K562 (cell line): ENCODE measurements around the gene DAPK1.

ENCODE experiments used
- EGR1 ChIP-seq: fragments of 450-650 bp; conservative IDR thresholded peaks from 2 replicates; pipeline ENCODE4 v1.6.1; 2017; ENCODE audit warnings: mild to moderate bottlenecking
- HCFC1 ChIP-seq: IDR thresholded peaks from 2 replicates; pipeline ENCODE4 v1.6.1; 2012; ENCODE audit warnings: low read depth, low read length, improper control_type of control experiment
- JUNB ChIP-seq: fragments of 450-650 bp; formaldehyde crosslinking; conservative IDR thresholded peaks from 2 replicates; pipeline ENCODE4 v1.4.0; 2020; ENCODE audit warnings: mild to moderate bottlenecking
- PHF20 ChIP-seq: fragments of 450-650 bp; IDR thresholded peaks from 2 replicates; pipeline ENCODE4 v1.6.1; 2018; ENCODE audit not compliant: partially characterized antibody
- ZNF140 ChIP-seq: fragments of 250-450 bp; sonication (Bioruptor Pico); IDR thresholded peaks from 2 replicates; pipeline ENCODE4 v1.8.0; 2021; ENCODE audit warnings: moderate library complexity, mild to moderate bottlenecking, inconsistent platforms
- ZNF174 ChIP-seq: fragments of 250-450 bp; sonication (Bioruptor Pico); IDR thresholded peaks from 2 replicates; pipeline ENCODE4 v1.4.0; 2020; ENCODE audit warnings: mild to moderate bottlenecking
- TF ChIP-seq, protein P1 (sequence below): sonication (generic); formaldehyde crosslinking; IDR thresholded peaks from 2 replicates; pipeline ENCODE4 v1.8.0; 2023; ENCODE audit warnings: mild to moderate bottlenecking, missing genetic modification reagents
- TF ChIP-seq, protein P2 (sequence below), 3 experiments: IDR thresholded peaks in 2 of 3; conservative IDR thresholded peaks in 1 of 3; 2 replicates each; pipeline ENCODE4 v1.5.1; 2011 to 2012; ENCODE audit warnings: low read length in 3 of 3, mild to moderate bottlenecking in 3 of 3, control low read depth in 2 of 3, improper control_type of control experiment in 1 of 3, inconsistent platforms in 1 of 3, low read depth in 1 of 3, mixed read lengths in 1 of 3, moderate library complexity in 1 of 3; ENCODE audit not compliant: insufficient read depth in 2 of 3

DNA sequence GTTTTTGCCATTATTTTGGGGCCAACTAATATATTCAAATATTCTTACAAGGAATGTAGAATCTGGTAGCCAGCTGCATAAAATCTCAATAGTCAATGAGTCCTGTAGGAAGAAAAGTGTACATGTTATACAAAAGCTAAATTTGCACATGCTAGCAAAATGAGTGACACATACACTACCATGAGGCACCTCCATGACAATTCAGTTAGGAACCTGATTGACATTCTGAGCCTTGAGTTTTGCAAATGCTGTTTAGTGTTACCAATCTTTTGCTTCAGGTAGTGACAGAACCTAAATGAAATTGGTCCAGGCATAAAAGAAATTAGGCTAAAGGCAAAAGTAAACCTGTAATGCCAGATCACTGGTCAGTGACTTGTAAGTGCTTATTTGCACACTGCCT is 6.8 kb upstream of the DAPK1 start:
- no peak for TF ChIP-seq ZNF140 (CRISPR knock-in tag)
- TF ChIP-seq, protein P1, sequence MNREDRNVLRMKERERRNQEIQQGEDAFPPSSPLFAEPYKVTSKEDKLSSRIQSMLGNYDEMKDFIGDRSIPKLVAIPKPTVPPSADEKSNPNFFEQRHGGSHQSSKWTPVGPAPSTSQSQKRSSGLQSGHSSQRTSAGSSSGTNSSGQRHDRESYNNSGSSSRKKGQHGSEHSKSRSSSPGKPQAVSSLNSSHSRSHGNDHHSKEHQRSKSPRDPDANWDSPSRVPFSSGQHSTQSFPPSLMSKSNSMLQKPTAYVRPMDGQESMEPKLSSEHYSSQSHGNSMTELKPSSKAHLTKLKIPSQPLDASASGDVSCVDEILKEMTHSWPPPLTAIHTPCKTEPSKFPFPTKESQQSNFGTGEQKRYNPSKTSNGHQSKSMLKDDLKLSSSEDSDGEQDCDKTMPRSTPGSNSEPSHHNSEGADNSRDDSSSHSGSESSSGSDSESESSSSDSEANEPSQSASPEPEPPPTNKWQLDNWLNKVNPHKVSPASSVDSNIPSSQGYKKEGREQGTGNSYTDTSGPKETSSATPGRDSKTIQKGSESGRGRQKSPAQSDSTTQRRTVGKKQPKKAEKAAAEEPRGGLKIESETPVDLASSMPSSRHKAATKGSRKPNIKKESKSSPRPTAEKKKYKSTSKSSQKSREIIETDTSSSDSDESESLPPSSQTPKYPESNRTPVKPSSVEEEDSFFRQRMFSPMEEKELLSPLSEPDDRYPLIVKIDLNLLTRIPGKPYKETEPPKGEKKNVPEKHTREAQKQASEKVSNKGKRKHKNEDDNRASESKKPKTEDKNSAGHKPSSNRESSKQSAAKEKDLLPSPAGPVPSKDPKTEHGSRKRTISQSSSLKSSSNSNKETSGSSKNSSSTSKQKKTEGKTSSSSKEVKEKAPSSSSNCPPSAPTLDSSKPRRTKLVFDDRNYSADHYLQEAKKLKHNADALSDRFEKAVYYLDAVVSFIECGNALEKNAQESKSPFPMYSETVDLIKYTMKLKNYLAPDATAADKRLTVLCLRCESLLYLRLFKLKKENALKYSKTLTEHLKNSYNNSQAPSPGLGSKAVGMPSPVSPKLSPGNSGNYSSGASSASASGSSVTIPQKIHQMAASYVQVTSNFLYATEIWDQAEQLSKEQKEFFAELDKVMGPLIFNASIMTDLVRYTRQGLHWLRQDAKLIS (CRISPR knock-in tag) = no peak
- no peak for TF ChIP-seq JUNB
- TF ChIP-seq HCFC1 = no peak
- no peak for TF ChIP-seq ZNF174 (CRISPR knock-in tag)
- no peak for TF ChIP-seq EGR1
- no peak for TF ChIP-seq PHF20
- TF ChIP-seq, protein P2, sequence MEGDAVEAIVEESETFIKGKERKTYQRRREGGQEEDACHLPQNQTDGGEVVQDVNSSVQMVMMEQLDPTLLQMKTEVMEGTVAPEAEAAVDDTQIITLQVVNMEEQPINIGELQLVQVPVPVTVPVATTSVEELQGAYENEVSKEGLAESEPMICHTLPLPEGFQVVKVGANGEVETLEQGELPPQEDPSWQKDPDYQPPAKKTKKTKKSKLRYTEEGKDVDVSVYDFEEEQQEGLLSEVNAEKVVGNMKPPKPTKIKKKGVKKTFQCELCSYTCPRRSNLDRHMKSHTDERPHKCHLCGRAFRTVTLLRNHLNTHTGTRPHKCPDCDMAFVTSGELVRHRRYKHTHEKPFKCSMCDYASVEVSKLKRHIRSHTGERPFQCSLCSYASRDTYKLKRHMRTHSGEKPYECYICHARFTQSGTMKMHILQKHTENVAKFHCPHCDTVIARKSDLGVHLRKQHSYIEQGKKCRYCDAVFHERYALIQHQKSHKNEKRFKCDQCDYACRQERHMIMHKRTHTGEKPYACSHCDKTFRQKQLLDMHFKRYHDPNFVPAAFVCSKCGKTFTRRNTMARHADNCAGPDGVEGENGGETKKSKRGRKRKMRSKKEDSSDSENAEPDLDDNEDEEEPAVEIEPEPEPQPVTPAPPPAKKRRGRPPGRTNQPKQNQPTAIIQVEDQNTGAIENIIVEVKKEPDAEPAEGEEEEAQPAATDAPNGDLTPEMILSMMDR (IDR thresholded peaks at IDR 0.05 in 2 of 3, conservative IDR thresholded peaks at IDR 0.05 in 1 of 3; ENCODE audit: insufficient read depth in 2 of 3, low read depth in 1 of 3, low read length in 3 of 3) = no peak
